ENCODE measurements around the gene MOK. TPM values are rescaled to one million over a fixed set of nuclear protein-coding genes. Genes with fewer than 3 reads are reported as not detected.

MOK gene
- total and polyA plus RNA-seq, 4 donors = 19.5 to 57.5 (median 44.6) TPM

DNA sequence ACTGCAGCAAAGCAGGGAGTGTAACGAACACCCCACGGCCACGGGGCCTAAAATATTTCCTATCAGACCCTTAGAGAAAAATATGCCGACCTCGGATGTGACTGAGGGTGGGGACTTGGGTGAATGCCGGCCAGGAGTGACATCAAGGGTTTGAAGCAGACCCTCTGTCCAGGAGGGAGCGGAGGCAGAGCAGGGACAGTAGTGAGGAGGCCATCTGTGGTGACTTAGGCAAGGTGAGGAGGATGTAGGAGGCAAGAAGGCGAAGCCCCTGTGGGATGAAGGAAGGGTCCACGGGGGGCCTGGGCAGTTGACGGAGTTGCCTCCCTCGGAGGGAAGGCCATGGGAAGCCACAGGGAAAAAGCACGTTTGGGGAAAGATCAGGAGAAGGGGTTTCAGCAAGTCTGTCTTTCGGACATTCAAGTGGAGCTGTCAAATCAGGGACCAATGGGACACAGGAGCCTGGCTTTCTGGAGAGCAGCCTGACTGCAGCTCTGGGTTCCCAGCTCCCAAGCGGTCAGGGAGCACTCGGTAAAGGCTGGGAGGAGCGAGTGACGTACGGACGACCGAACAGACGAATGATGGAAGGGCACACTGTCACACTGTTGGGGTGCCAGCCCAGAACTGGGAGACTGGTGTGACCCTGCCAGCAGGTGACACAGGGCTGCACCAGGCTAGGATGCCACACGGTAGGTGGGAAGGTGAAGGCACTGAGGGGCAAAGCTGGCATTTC is 74.3 kb downstream of the MOK start:
- H3K9me3 ChIP-seq (ENCODE audit: control insufficient read depth, insufficient read depth, low read length) = no peaks in the 10 kb centered on the region
- H3K27ac ChIP-seq (ENCODE audit: low read depth, low read length) = no peak overlapping the region
- peaks cover 5% of the 10 kb centered on the region for H3K4me1 ChIP-seq (ENCODE audit: control insufficient read depth, insufficient read depth, low read length)
- no peak overlapping the region for H3K4me3 ChIP-seq (ENCODE audit: low read depth, low read length)
- no peak for DNase-seq (ENCODE audit: low read depth in 4 of 6, low spot score in 6 of 6)
- 88% methylated on average over 19 of the region's 22 CpGs for WGBS (ENCODE audit: insufficient coverage)
- peaks cover 80% of the 10 kb centered on the region for H3K36me3 ChIP-seq (ENCODE audit: control insufficient read depth, insufficient read depth, low read length)
- no peaks in the 10 kb centered on the region for H3K27me3 ChIP-seq (ENCODE audit: control insufficient read depth, insufficient read depth, low read length)

DNA sequence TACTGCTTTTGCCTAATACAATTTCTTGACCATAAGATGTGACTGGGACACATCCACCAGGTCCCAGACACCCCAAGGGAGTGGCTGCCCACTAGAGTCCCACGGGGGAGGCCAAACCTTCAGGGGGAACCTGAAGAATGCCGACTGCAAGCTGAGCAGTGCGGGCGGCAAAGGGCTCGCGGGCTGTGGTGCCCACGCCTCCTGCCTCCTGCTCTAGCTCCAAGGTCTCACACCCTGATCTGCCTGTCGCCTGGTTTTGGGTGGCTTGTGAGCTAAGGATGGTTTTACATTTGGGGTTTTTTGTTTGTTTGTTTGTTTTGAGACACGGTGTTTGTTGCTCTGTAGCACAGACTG is 75.2 kb downstream of the MOK start:
- H3K36me3 ChIP-seq (ENCODE audit: control insufficient read depth, insufficient read depth, low read length) = peaks cover 80% of the 10 kb centered on the region
- H3K27ac ChIP-seq (ENCODE audit: low read depth, low read length) = no peak overlapping the region
- H3K27me3 ChIP-seq (ENCODE audit: control insufficient read depth, insufficient read depth, low read length) = no peaks in the 10 kb centered on the region
- H3K9me3 ChIP-seq (ENCODE audit: control insufficient read depth, insufficient read depth, low read length) = no peaks in the 10 kb centered on the region
- 96% methylated on average over 7 of the region's 9 CpGs for WGBS (ENCODE audit: insufficient coverage)
- H3K4me1 ChIP-seq (ENCODE audit: control insufficient read depth, insufficient read depth, low read length) = no peaks in the 10 kb centered on the region
- no peak overlapping the region for H3K4me3 ChIP-seq (ENCODE audit: low read depth, low read length)
- DNase-seq (ENCODE audit: low read depth in 4 of 6, low spot score in 6 of 6) = no peak

GRCh38 chr14:102229071-102229738 is 75.8 kb downstream of the MOK start:
- no peak for DNase-seq (ENCODE audit: low read depth in 4 of 6, low spot score in 6 of 6)
- Histone ChIP-seq H3K4me1 (ENCODE audit: control insufficient read depth, insufficient read depth, low read length) (no peaks in the 10 kb centered on the region), H3K27ac (ENCODE audit: low read depth, low read length) (no peak overlapping the region), H3K36me3 (ENCODE audit: control insufficient read depth, insufficient read depth, low read length) (peaks cover 79% of the 10 kb centered on the region), H3K4me3 (ENCODE audit: low read depth, low read length) (no peak overlapping the region), H3K27me3 (ENCODE audit: control insufficient read depth, insufficient read depth, low read length) (no peaks in the 10 kb centered on the region), H3K9me3 (ENCODE audit: control insufficient read depth, insufficient read depth, low read length) (no peaks in the 10 kb centered on the region)
- 94% methylated on average over 43 of the region's 43 CpGs for WGBS (ENCODE audit: insufficient coverage)

GRCh38 chr14:102227184-102227964 is 77.6 kb downstream of the MOK start:
- H3K36me3 ChIP-seq (ENCODE audit: control insufficient read depth, insufficient read depth, low read length) = peaks cover 78% of the 10 kb centered on the region
- no peaks in the 10 kb centered on the region for H3K27me3 ChIP-seq (ENCODE audit: control insufficient read depth, insufficient read depth, low read length)
- DNase-seq (ENCODE audit: low read depth in 4 of 6, low spot score in 6 of 6) = no peak
- H3K4me1 ChIP-seq (ENCODE audit: control insufficient read depth, insufficient read depth, low read length) = no peaks in the 10 kb centered on the region
- WGBS (ENCODE audit: insufficient coverage) = 80% methylated on average over 20 of the region's 28 CpGs
- H3K4me3 ChIP-seq (ENCODE audit: low read depth, low read length) = no peak overlapping the region
- no peaks in the 10 kb centered on the region for H3K9me3 ChIP-seq (ENCODE audit: control insufficient read depth, insufficient read depth, low read length)
- H3K27ac ChIP-seq (ENCODE audit: low read depth, low read length) = no peak overlapping the region

DNA sequence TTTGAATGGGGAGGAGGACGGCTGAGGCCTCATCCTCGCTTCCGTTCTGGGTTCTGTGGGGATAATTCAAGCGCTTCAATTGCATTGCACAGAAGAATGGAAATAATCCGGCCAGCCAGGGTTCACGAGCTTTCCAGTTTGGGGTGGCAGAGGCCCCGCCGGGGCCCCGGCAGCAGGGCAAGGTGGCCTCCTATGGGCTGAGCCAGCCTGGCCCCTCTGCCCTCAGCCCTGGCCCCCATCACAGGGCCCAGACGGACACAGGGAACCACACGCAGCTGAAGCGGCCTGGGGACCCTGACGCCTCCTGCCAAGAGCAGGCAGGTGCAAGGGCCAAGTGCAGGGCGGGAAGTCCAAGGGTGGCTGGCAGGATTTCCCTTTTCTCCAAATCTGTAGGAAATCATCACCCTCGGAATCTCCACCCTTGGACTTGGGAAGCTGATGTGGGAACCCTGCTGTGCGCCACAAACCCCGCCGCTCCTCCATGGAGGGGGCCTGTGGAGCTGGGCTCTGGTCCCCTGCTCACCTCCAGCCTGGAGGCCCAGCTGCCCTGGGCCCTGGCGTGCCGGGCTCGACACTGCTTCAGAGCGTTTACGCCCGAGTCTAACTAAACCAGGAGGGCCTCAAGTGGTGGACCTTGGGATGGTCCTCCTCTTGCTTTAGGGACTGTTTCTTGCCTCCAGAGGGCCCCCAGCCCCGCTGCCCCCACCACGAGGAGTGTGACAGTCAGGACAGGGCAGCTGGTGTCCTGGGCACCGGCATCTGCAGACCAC is 78.4 kb downstream of the MOK start:
- Histone ChIP-seq H3K36me3 (ENCODE audit: control insufficient read depth, insufficient read depth, low read length) (peaks cover 77% of the 10 kb centered on the region), H3K27ac (ENCODE audit: low read depth, low read length) (no peak overlapping the region), H3K4me1 (ENCODE audit: control insufficient read depth, insufficient read depth, low read length) (no peaks in the 10 kb centered on the region), H3K9me3 (ENCODE audit: control insufficient read depth, insufficient read depth, low read length) (no peaks in the 10 kb centered on the region), H3K4me3 (ENCODE audit: low read depth, low read length) (no peak overlapping the region), H3K27me3 (ENCODE audit: control insufficient read depth, insufficient read depth, low read length) (no peaks in the 10 kb centered on the region)
- no peak for DNase-seq (ENCODE audit: low read depth in 4 of 6, low spot score in 6 of 6)
- 83% methylated on average over 21 of the region's 27 CpGs for WGBS (ENCODE audit: insufficient coverage)

GRCh38 chr14:102225936-102226335 is 79.0 kb downstream of the MOK start:
- DNase-seq (ENCODE audit: low read depth in 4 of 6, low spot score in 6 of 6) = no peak
- Histone ChIP-seq H3K36me3 (ENCODE audit: control insufficient read depth, insufficient read depth, low read length) (peaks cover 77% of the 10 kb centered on the region), H3K4me1 (ENCODE audit: control insufficient read depth, insufficient read depth, low read length) (no peaks in the 10 kb centered on the region), H3K27me3 (ENCODE audit: control insufficient read depth, insufficient read depth, low read length) (no peaks in the 10 kb centered on the region), H3K4me3 (ENCODE audit: low read depth, low read length) (no peak overlapping the region), H3K27ac (ENCODE audit: low read depth, low read length) (no peak overlapping the region), H3K9me3 (ENCODE audit: control insufficient read depth, insufficient read depth, low read length) (no peaks in the 10 kb centered on the region)
- WGBS (ENCODE audit: insufficient coverage) = 77% methylated on average over 15 of the region's 15 CpGs

DNA sequence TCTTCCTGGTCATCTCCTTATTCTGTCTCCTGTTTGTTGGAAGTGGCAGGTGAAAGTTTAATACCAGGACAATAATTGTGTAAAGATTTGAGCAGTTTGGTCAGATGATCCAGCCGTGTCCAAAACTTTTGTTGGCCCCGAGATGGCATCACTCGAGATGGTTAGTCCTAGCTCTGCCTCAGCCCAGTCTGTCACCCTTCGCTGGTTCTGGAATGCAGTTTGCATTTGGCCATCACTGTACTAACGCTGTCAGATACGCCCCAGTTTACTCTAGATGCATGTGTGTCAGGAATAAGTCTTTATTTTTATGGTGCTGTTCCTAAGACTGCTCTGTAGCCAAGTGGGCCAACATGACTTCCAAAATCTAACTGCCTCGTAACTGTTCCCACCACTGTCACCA is 79.6 kb downstream of the MOK start:
- no peak for DNase-seq (ENCODE audit: low read depth in 4 of 6, low spot score in 6 of 6)
- H3K4me3 ChIP-seq (ENCODE audit: low read depth, low read length) = no peak overlapping the region
- H3K36me3 ChIP-seq (ENCODE audit: control insufficient read depth, insufficient read depth, low read length) = peaks cover 76% of the 10 kb centered on the region
- no peaks in the 10 kb centered on the region for H3K27me3 ChIP-seq (ENCODE audit: control insufficient read depth, insufficient read depth, low read length)
- 97% methylated on average over 6 of the region's 7 CpGs for WGBS (ENCODE audit: insufficient coverage)
- H3K9me3 ChIP-seq (ENCODE audit: control insufficient read depth, insufficient read depth, low read length) = no peaks in the 10 kb centered on the region
- no peaks in the 10 kb centered on the region for H3K4me1 ChIP-seq (ENCODE audit: control insufficient read depth, insufficient read depth, low read length)
- no peak overlapping the region for H3K27ac ChIP-seq (ENCODE audit: low read depth, low read length)

DNA sequence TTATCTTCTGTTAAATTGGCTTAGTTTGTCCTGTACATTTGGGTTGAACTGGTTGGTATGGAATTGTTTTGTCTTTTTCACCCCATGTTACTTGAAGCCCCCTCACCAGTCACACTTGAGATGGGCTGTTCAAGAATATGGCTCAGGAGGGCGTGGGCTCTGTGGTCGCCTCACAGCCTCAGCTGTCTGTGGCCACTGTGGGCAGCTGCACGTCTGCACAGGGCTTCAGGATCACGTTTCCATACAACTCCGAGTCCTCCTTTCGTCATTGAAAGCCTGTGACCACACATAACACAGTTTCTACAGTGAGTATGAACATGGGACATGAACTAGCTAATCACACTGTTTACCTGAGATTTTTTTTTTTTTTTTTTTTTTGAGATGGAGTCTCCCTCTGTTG is 81.3 kb downstream of the MOK start:
- Histone ChIP-seq H3K4me3 (ENCODE audit: low read depth, low read length) (no peak overlapping the region), H3K27ac (ENCODE audit: low read depth, low read length) (no peak overlapping the region), H3K4me1 (ENCODE audit: control insufficient read depth, insufficient read depth, low read length) (peaks cover 2% of the 10 kb centered on the region), H3K36me3 (ENCODE audit: control insufficient read depth, insufficient read depth, low read length) (peaks cover 74% of the 10 kb centered on the region), H3K27me3 (ENCODE audit: control insufficient read depth, insufficient read depth, low read length) (no peaks in the 10 kb centered on the region), H3K9me3 (ENCODE audit: control insufficient read depth, insufficient read depth, low read length) (no peaks in the 10 kb centered on the region)
- no peak for DNase-seq (ENCODE audit: low read depth in 4 of 6, low spot score in 6 of 6)
- WGBS (ENCODE audit: insufficient coverage) = 89% methylated on average over 6 of the region's 6 CpGs

DNA sequence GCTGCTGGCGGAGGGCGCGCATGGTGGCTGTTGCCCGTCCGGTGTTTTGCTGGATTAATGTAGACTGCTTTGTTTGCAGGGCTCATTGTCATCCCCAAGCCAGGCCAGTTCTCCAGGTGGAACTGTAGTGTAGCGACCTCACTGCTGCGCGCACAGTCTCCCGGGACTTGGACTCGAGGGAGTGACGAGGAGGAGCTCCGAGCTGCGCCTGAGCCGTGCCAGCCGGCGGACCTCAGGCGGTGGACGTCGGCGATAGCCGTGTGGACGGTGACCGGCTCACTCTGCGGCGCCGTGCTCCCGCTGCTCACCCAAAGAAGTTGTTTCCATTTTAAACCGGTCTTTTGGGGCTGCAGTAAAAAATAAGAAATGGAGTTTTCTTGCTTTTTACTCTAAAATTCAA is 82.2 kb downstream of the MOK start:
- H3K4me3 ChIP-seq (ENCODE audit: low read depth, low read length) = no peak overlapping the region
- WGBS (ENCODE audit: insufficient coverage) = 94% methylated on average over 9 of the region's 28 CpGs
- H3K9me3 ChIP-seq (ENCODE audit: control insufficient read depth, insufficient read depth, low read length) = no peaks in the 10 kb centered on the region
- H3K27me3 ChIP-seq (ENCODE audit: control insufficient read depth, insufficient read depth, low read length) = no peaks in the 10 kb centered on the region
- H3K27ac ChIP-seq (ENCODE audit: low read depth, low read length) = no peak overlapping the region
- no peak for DNase-seq (ENCODE audit: low read depth in 4 of 6, low spot score in 6 of 6)
- peaks cover 11% of the 10 kb centered on the region for H3K4me1 ChIP-seq (ENCODE audit: control insufficient read depth, insufficient read depth, low read length)
- peaks cover 73% of the 10 kb centered on the region for H3K36me3 ChIP-seq (ENCODE audit: control insufficient read depth, insufficient read depth, low read length)

Data from spinal cord (tissue), 10 donors.